IMR-90 (cell line): ENCODE results near the gene RTN4RL2. TPM values are rescaled to one million over a fixed set of nuclear protein-coding genes. Genes with fewer than 3 reads are reported as not detected.
A peak's percentile ranks its signal among the peaks of the same experiment; 100 is the strongest.

ENCODE experiments used
- ATAC-seq: fragments of 200-7000 bp; cut with Tn5 transposase; 2 replicates; pipeline ENCODE4 v1.9.1; 2020; ENCODE audit warnings: low read depth, mild to moderate bottlenecking, moderate library complexity
- BruUV-seq: library from RNA; stranded (reverse); fragments of 400-500 nt; replicated peaks from 2 replicates; lab custom pipeline; 2021; lab: Mats Ljungman, UMichigan
- CTCF ChIA-PET: fragments of 300-600 bp; formaldehyde crosslinking; extraction: SDS; loops from one replicate; lab custom pipeline; 2021; ENCODE audit warnings: antibody characterized with exemption; lab: Yijun Ruan, JAX
- POLR2A ChIA-PET: fragments of 300-600 bp; sonication (Branson Sonifier 250); formaldehyde crosslinking; loops from one replicate; lab custom pipeline; 2022; ENCODE audit warnings: antibody characterized with exemption; ENCODE audit not compliant: unreplicated experiment; lab: Charles Lee
- DNase-seq: peaks from one replicate; pipeline ENCODE4 v3.0.0; 2013
- H2AFZ ChIP-seq: replicated peaks from 2 replicates; pipeline ENCODE3; 2013; ENCODE audit warnings: low read length, mild to moderate bottlenecking; ENCODE audit not compliant: poor library complexity
- H2AK5ac ChIP-seq: 2 replicates; pipeline ENCODE4 v1.6.1; 2013; ENCODE audit warnings: low read depth, low read length, inconsistent platforms
- H2AK9ac ChIP-seq: replicated peaks from 2 replicates; pipeline ENCODE3; 2013; ENCODE audit warnings: mild to moderate bottlenecking, low read depth, low read length, moderate library complexity; ENCODE audit not compliant: poor library complexity
- H2BK120ac ChIP-seq: 2 replicates; pipeline ENCODE4 v1.6.1; 2013; ENCODE audit warnings: low read depth, low read length, inconsistent platforms
- H2BK15ac ChIP-seq: 3 replicates; pipeline ENCODE4 v1.6.1; 2013; ENCODE audit warnings: low read depth, low read length, inconsistent platforms
- H2BK20ac ChIP-seq: 2 replicates; pipeline ENCODE4 v1.6.1; 2013; ENCODE audit warnings: low read depth, mild to moderate bottlenecking, inconsistent platforms, low read length, moderate library complexity
- H2BK5ac ChIP-seq: 2 replicates; pipeline ENCODE4 v1.6.1; 2013; ENCODE audit warnings: mild to moderate bottlenecking, low read depth, low read length, inconsistent platforms; ENCODE audit not compliant: poor library complexity, severe bottlenecking
- H3K14ac ChIP-seq: replicated peaks from 2 replicates; pipeline ENCODE4 v1.6.1; 2013; ENCODE audit warnings: low read depth, low read length, inconsistent platforms
- H3K18ac ChIP-seq: 2 replicates; pipeline ENCODE4 v1.6.1; 2013; ENCODE audit warnings: low read depth, low read length, control low read depth
- H3K23ac ChIP-seq: 2 replicates; pipeline ENCODE4 v1.6.1; 2013; ENCODE audit warnings: low read depth, low read length, inconsistent platforms
- H3K27ac ChIP-seq: 2 replicates; pipeline ENCODE4 v1.5.1; 2013; ENCODE audit warnings: mild to moderate bottlenecking, control low read depth, low read length; ENCODE audit not compliant: insufficient read depth
- H3K27me3 ChIP-seq: 2 replicates; pipeline ENCODE4 v1.6.1; 2013; ENCODE audit warnings: low read length; ENCODE audit not compliant: control insufficient read depth, insufficient read depth
- H3K36me3 ChIP-seq: 2 replicates; pipeline ENCODE4 v1.6.1; 2013; ENCODE audit warnings: low read length, mixed read lengths; ENCODE audit not compliant: control insufficient read depth, insufficient read depth
- H3K4ac ChIP-seq: 2 replicates; pipeline ENCODE4 v1.6.1; 2013; ENCODE audit warnings: low read depth, low read length, inconsistent platforms
- H3K4me1 ChIP-seq: 2 replicates; pipeline ENCODE4 v1.6.1; 2013; ENCODE audit warnings: low read length, mixed read lengths; ENCODE audit not compliant: control insufficient read depth, insufficient read depth
- H3K4me2 ChIP-seq: 2 replicates; pipeline ENCODE4 v1.6.1; 2013; ENCODE audit warnings: low read depth, mild to moderate bottlenecking, control low read depth, low read length, moderate library complexity
- H3K4me3 ChIP-seq: 2 replicates; pipeline ENCODE4 v1.5.1; 2013; ENCODE audit warnings: low read depth, mild to moderate bottlenecking, control low read depth, low read length, moderate library complexity; ENCODE audit not compliant: insufficient read depth
- H3K56ac ChIP-seq: 2 replicates; pipeline ENCODE4 v1.6.1; 2013; ENCODE audit warnings: low read length, inconsistent platforms; ENCODE audit not compliant: insufficient read depth; ENCODE audit errors: extremely low read depth
- H3K79me1 ChIP-seq, 2 experiments: 2 replicates each; pipeline ENCODE4 v1.6.1; 2013; ENCODE audit warnings: low read length in 2 of 2, inconsistent platforms in 1 of 2, low read depth in 1 of 2
- H3K9ac ChIP-seq: 2 replicates; pipeline ENCODE4 v1.6.1; 2013; ENCODE audit warnings: low read depth, low read length, control low read depth
- H3K9me1 ChIP-seq: 2 replicates; pipeline ENCODE4 v1.6.1; 2013; ENCODE audit warnings: low read length, inconsistent platforms; ENCODE audit not compliant: insufficient read depth
- H3K9me3 ChIP-seq: 2 replicates; pipeline ENCODE4 v1.6.1; 2013; ENCODE audit warnings: low read length; ENCODE audit not compliant: control insufficient read depth, insufficient read depth
- H4K20me1 ChIP-seq: 2 replicates; pipeline ENCODE4 v1.6.1; 2013; ENCODE audit warnings: low read length, inconsistent platforms; ENCODE audit not compliant: insufficient read depth
- H4K5ac ChIP-seq: 2 replicates; pipeline ENCODE4 v1.6.1; 2013; ENCODE audit warnings: mild to moderate bottlenecking, low read depth, low read length, control low read depth
- H4K8ac ChIP-seq, 2 experiments: 2 replicates each; pipeline ENCODE4 v1.6.1; 2013; ENCODE audit warnings: low read depth in 2 of 2, low read length in 2 of 2, control low read depth in 1 of 2, inconsistent platforms in 1 of 2
- H4K91ac ChIP-seq: 2 replicates; pipeline ENCODE4 v1.6.1; 2013; ENCODE audit warnings: low read depth, low read length, inconsistent platforms; ENCODE audit not compliant: insufficient read depth
- BHLHE40 ChIP-seq: fragments of 150-350 bp; IDR thresholded peaks from 2 replicates; pipeline ENCODE4 v1.6.1; 2016; ENCODE audit warnings: mild to moderate bottlenecking, low read depth, low read length
- CEBPB ChIP-seq: IDR thresholded peaks from 2 replicates; pipeline ENCODE4 v1.6.1; 2012; ENCODE audit warnings: low read depth, low read length, improper control_type of control experiment
- CHD1 ChIP-seq: IDR thresholded peaks from 2 replicates; pipeline ENCODE4 v1.6.1; 2012; ENCODE audit warnings: low read depth, low read length, improper control_type of control experiment
- CTCF ChIP-seq: conservative IDR thresholded peaks from 2 replicates; pipeline ENCODE4 v1.5.1; 2012; ENCODE audit warnings: mild to moderate bottlenecking, low read depth, low read length, improper control_type of control experiment
- ELK1 ChIP-seq: fragments of 150-350 bp; IDR thresholded peaks from 2 replicates; pipeline ENCODE4 v1.6.1; 2016; ENCODE audit warnings: low read depth, mild to moderate bottlenecking, low read length, moderate library complexity, borderline replicate concordance
- FOS ChIP-seq: fragments of 150-350 bp; IDR thresholded peaks from 2 replicates; pipeline ENCODE4 v1.6.1; 2016; ENCODE audit warnings: low read depth, low read length
- MAFK ChIP-seq: IDR thresholded peaks from 2 replicates; pipeline ENCODE4 v1.6.1; 2012; ENCODE audit warnings: low read depth, low read length, improper control_type of control experiment
- MAZ ChIP-seq: IDR thresholded peaks from 2 replicates; pipeline ENCODE4 v1.6.1; 2012; ENCODE audit warnings: low read depth, mild to moderate bottlenecking, low read length, improper control_type of control experiment, moderate library complexity, borderline replicate concordance
- MXI1 ChIP-seq: IDR thresholded peaks from 2 replicates; pipeline ENCODE4 v1.6.1; 2012; ENCODE audit warnings: low read depth, mild to moderate bottlenecking, low read length, moderate library complexity, borderline replicate concordance
- NFE2L2 ChIP-seq: fragments of 150-350 bp; IDR thresholded peaks from 2 replicates; pipeline ENCODE4 v1.6.1; 2016; ENCODE audit warnings: low read depth, mild to moderate bottlenecking, low read length
- POLR2A ChIP-seq: IDR thresholded peaks from 2 replicates; pipeline ENCODE4 v1.6.1; 2012; ENCODE audit warnings: mild to moderate bottlenecking, low read depth, low read length
- RAD21 ChIP-seq: IDR thresholded peaks from 2 replicates; pipeline ENCODE4 v1.6.1; 2012; ENCODE audit warnings: low read length, improper control_type of control experiment
- RCOR1 ChIP-seq: IDR thresholded peaks from 2 replicates; pipeline ENCODE4 v1.6.1; 2012; ENCODE audit warnings: mild to moderate bottlenecking, low read length, improper control_type of control experiment; ENCODE audit not compliant: insufficient replicate concordance
- RFX5 ChIP-seq: IDR thresholded peaks from 2 replicates; pipeline ENCODE4 v1.8.0; 2012; ENCODE audit warnings: low read depth, mild to moderate bottlenecking, low read length, moderate library complexity
- SMC3 ChIP-seq: fragments of 150-350 bp; IDR thresholded peaks from 2 replicates; pipeline ENCODE4 v1.6.1; 2016; ENCODE audit warnings: low read depth, mild to moderate bottlenecking, antibody characterized with exemption, low read length, moderate library complexity
- USF2 ChIP-seq: fragments of 150-350 bp; IDR thresholded peaks from 2 replicates; pipeline ENCODE4 v1.6.1; 2017; ENCODE audit warnings: mild to moderate bottlenecking, antibody characterized with exemption, low read length, low read depth
- WGBS, 2 experiments: methylation state at CpG; one replicate each; pipeline versions ENCODE4 v1.1.5 to v1.1.7; 2013; ENCODE audit warnings: missing lambda C conversion rate in 2 of 2; ENCODE audit not compliant: insufficient read length in 1 of 2; ENCODE audit errors: extremely low coverage in 2 of 2; 5-methylcytosine and 5-hydroxymethylcytosine counted together
- dilution Hi-C: fragments of 300-500 bp; cut with HindIII; formaldehyde crosslinking; loops from one replicate; pipeline ENCODE4 v1.14.3; 2018; ENCODE audit warnings: low sequenced_read_pairs; ENCODE audit not compliant: unreplicated experiment
- in situ Hi-C: fragments of 300-500 bp; cut with MboI; formaldehyde crosslinking; loops from 3 replicates; pipeline ENCODE4 v1.14.3; 2019; ENCODE audit warnings: low sequenced_read_pairs, inconsistent platforms, mixed read lengths
- intact Hi-C: fragments of 100-400 bp; cut with micrococcal nuclease; formaldehyde crosslinking; loops from 2 replicates; pipeline ENCODE4 v1.10.0; 2022
- polyA plus RNA-seq, 3 experiments: library from polyadenylated mRNA; depleted of rRNA; stranded (reverse); fragments of >200 nt; gene quantifications; 2 replicates each; pipeline ENCODE4 v1.2.3, GENCODE V29; 2012; ENCODE audit warnings: low replicate concordance in 1 of 3
- total RNA-seq: library from RNA; depleted of rRNA; stranded (reverse); fragments of >200 nt; gene quantifications from 2 replicates; pipeline ENCODE4 v1.2.3, GENCODE V29; 2012

The RTN4RL2 gene
- total and polyA plus RNA-seq, 2 of the 4 experiments (the other 2 are of a cell fraction) = 1.5 TPM; not detected in 1

GRCh38 chr11:57427727-57428082 is 32.6 kb upstream of the RTN4RL2 start:
- intact Hi-C loops = no loop called here
- CTCF ChIA-PET = interaction anchor here (0.6 to 0.8 kb wide), 2 partner anchors 21 to 29 kb away, joined by 3 to 4 read pairs; no protein-coding TSS in a partner anchor
- Histone ChIP-seq H3K18ac (peak overlapping the region; percentile 46; the same call in 1 of the 2 replicates), H3K4me3 (no peak overlapping the region), H3K4me1 (peaks cover 38% of the 10 kb centered on the region), H2BK5ac (peak overlapping the region; percentile 1), H4K20me1 (0 out of 2 replicates have a peak, but pooled peaks cover 4% of the 10 kb centered on the region), H3K9me3 (no peaks in the 10 kb centered on the region), H2AK9ac (no peak overlapping the region), H3K9me1 (peaks cover 18% of the 10 kb centered on the region), H2AFZ (peak overlapping the region; percentile 88), H3K56ac (no peak overlapping the region), H3K23ac (peak overlapping the region; percentile 37), H2BK120ac (peak overlapping the region; percentile 35), H4K8ac (peak overlapping the region; percentile 53 to 90; a peak in 3 of 4 replicates), H3K4ac (peak overlapping the region; percentile 75), H2AK5ac (peak overlapping the region; percentile 36; the same call in 1 of the 2 replicates), H3K27ac (peak overlapping the region; percentile 97), H4K5ac (peak overlapping the region; percentile 23; the same call in 1 of the 2 replicates), H3K36me3 (0 out of 2 replicates have a peak, but pooled peaks cover 3% of the 10 kb centered on the region), H3K27me3 (no peaks in the 10 kb centered on the region), H3K14ac (peak overlapping the region; percentile 5; the same call in 1 of the 2 replicates), H3K4me2 (no peak overlapping the region; the same call in 1 of the 2 replicates), H3K79me1 (peaks cover 6 to 23% of the 10 kb centered on the region in 2 experiments; a peak in 3 of 4 replicates), H2BK20ac (peak overlapping the region; percentile 1; the same call in 1 of the 2 replicates), H3K9ac (peak overlapping the region; percentile 80; the same call in 1 of the 2 replicates), H4K91ac (peak overlapping the region; percentile 94), H2BK15ac (peak overlapping the region; percentile 75; the same call in 2 of the 3 replicates)
- POLR2A ChIA-PET = no interaction called here
- WGBS, 2 experiments = 40% methylated on average over 1 of the region's 8 CpGs; no CpG with 5 or more reads in 1 of the 2 experiments
- in situ Hi-C loops = no loop called here
- dilution Hi-C loops = no loop called here
- DNase-seq = peak; percentile 57
- no peak for ATAC-seq
- TF ChIP-seq ELK1 (no peak), CHD1 (no peak), USF2 (peak; percentile 35), CTCF (no peak), SMC3 (no peak), MAFK (no peak), MAZ (no peak), CEBPB (no peak), RAD21 (no peak), FOS (no peak), POLR2A (no peak), NFE2L2 (no peak), BHLHE40 (peak; percentile 58; the same call in 1 of the 2 replicates), RFX5 (no peak), RCOR1 (no peak), MXI1 (no peak)
- no TSS peak for BruUV-seq
